Neuronal stem cell (in vitro differentiated cells): ENCODE measurements around the gene CLIC3.

Source experiments
- DNase-seq: peaks from one replicate; pipeline ENCODE4 v3.0.0-alpha.2; 2013; ENCODE audit warnings: low spot score
- H2AFZ ChIP-seq: one replicate; pipeline ENCODE4 v1.6.1; 2013; ENCODE audit warnings: mild to moderate bottlenecking, low read length, inconsistent platforms
- H2AK5ac ChIP-seq: 2 replicates; pipeline ENCODE4 v1.6.1; 2013; ENCODE audit warnings: low read depth, mild to moderate bottlenecking, inconsistent platforms, low read length, moderate library complexity, mixed read lengths
- H2BK120ac ChIP-seq: 2 replicates; pipeline ENCODE4 v1.6.1; 2013; ENCODE audit warnings: low read depth, mild to moderate bottlenecking, inconsistent platforms, low read length, moderate library complexity, mixed read lengths
- H2BK12ac ChIP-seq: one replicate; pipeline ENCODE4 v1.6.1; 2013; ENCODE audit warnings: low read length, inconsistent platforms
- H2BK15ac ChIP-seq: 2 replicates; pipeline ENCODE4 v1.6.1; 2013; ENCODE audit warnings: mild to moderate bottlenecking, low read length, inconsistent platforms, mixed read lengths
- H2BK5ac ChIP-seq: one replicate; pipeline ENCODE4 v1.6.1; 2013; ENCODE audit warnings: inconsistent platforms, mild to moderate bottlenecking, low read length, moderate library complexity
- H3K14ac ChIP-seq: one replicate; pipeline ENCODE4 v1.6.1; 2013; ENCODE audit warnings: low read length, inconsistent platforms
- H3K18ac ChIP-seq: 2 replicates; pipeline ENCODE4 v1.6.1; 2013; ENCODE audit warnings: low read length, inconsistent platforms
- H3K23ac ChIP-seq: 2 replicates; pipeline ENCODE4 v1.6.1; 2013; ENCODE audit warnings: low read depth, mild to moderate bottlenecking, mixed read lengths, low read length, inconsistent platforms; ENCODE audit not compliant: poor library complexity
- H3K27ac ChIP-seq: replicated peaks from 3 replicates; pipeline ENCODE4 v1.5.1; 2013; ENCODE audit warnings: low read length, inconsistent platforms
- H3K27me3 ChIP-seq, 3 experiments: 2 replicates each; pipeline ENCODE4 v1.6.1; 2013; ENCODE audit warnings: low read length in 3 of 3, mild to moderate bottlenecking in 2 of 3, inconsistent platforms in 1 of 3, low read depth in 1 of 3, mixed read lengths in 1 of 3, moderate library complexity in 1 of 3; ENCODE audit not compliant: control insufficient read depth in 3 of 3, insufficient read depth in 3 of 3
- H3K36me3 ChIP-seq, 2 donors: replicated peaks in 1 of 2; 2 replicates each; pipeline ENCODE4 v1.6.1; 2013; ENCODE audit warnings: low read length in 2 of 2; ENCODE audit not compliant: control insufficient read depth in 2 of 2, insufficient read depth in 2 of 2
- H3K4ac ChIP-seq: 2 replicates; pipeline ENCODE4 v1.6.1; 2013; ENCODE audit warnings: inconsistent platforms, mild to moderate bottlenecking, low read length, moderate library complexity
- H3K4me1 ChIP-seq, 2 donors: 1 replicate in 1 of 2; 2 replicates in 1 of 2; pipeline ENCODE4 v1.6.1; 2013; ENCODE audit warnings: low read length in 2 of 2, low read depth in 1 of 2; ENCODE audit not compliant: control insufficient read depth in 2 of 2, insufficient read depth in 1 of 2
- H3K4me2 ChIP-seq: one replicate; pipeline ENCODE4 v1.6.1; 2013; ENCODE audit warnings: mild to moderate bottlenecking, low read length, inconsistent platforms; ENCODE audit not compliant: insufficient read depth, poor library complexity, severe bottlenecking
- H3K4me3 ChIP-seq, 2 donors: 2 replicates each; pipeline ENCODE4 v1.5.1; 2013; ENCODE audit warnings: low read length in 2 of 2, mild to moderate bottlenecking in 2 of 2, inconsistent platforms in 1 of 2, moderate library complexity in 1 of 2
- H3K79me1 ChIP-seq: one replicate; pipeline ENCODE4 v1.6.1; 2013; ENCODE audit warnings: low read depth, mild to moderate bottlenecking, inconsistent platforms, low read length, moderate library complexity
- H3K9ac ChIP-seq: one replicate; pipeline ENCODE4 v1.6.1; 2013; ENCODE audit warnings: mild to moderate bottlenecking, low read depth, low read length, inconsistent platforms; ENCODE audit not compliant: poor library complexity
- H3K9me3 ChIP-seq, 2 donors: replicated peaks in 1 of 2; 2 replicates each; pipeline versions ENCODE3 to v1.6.1; 2013; ENCODE audit warnings: low read length in 2 of 2, mild to moderate bottlenecking in 2 of 2, inconsistent platforms in 1 of 2, low read depth in 1 of 2, mixed read lengths in 1 of 2, moderate library complexity in 1 of 2; ENCODE audit not compliant: control insufficient read depth in 2 of 2, insufficient read depth in 1 of 2
- H4K8ac ChIP-seq: one replicate; pipeline ENCODE4 v1.6.1; 2013; ENCODE audit warnings: low read depth, mild to moderate bottlenecking, inconsistent platforms, low read length, moderate library complexity
- H4K91ac ChIP-seq: one replicate; pipeline ENCODE4 v1.6.1; 2013; ENCODE audit warnings: low read length, low read depth, mild to moderate bottlenecking, inconsistent platforms; ENCODE audit not compliant: poor library complexity
- WGBS, 2 donors: extraction: QIAGEN DNeasy Blood & Tissue Kit; methylation state at CpG; one replicate each; pipeline ENCODE4 v1.1.7; 2013; ENCODE audit warnings: missing lambda C conversion rate in 2 of 2, mixed read lengths in 1 of 2; ENCODE audit not compliant: insufficient read length in 2 of 2, insufficient replicate concordance in 1 of 2; ENCODE audit errors: extremely low coverage in 2 of 2; 5-methylcytosine and 5-hydroxymethylcytosine counted together

CLIC3 gene

GRCh38 chr9:136957901-136958300, 38.5 kb downstream of the CLIC3 start:
- Histone ChIP-seq H4K91ac (no peak overlapping the region), H2BK15ac (no peak overlapping the region), H3K4me1 (peaks cover 0 to 4% of the 10 kb centered on the region in 2 donors), H2BK120ac (no peak overlapping the region), H3K4me3 (no peak overlapping the region), H2BK5ac (no peak overlapping the region), H3K27me3 (peaks cover 0 to 28% (median 0%) of the 10 kb centered on the region in 3 experiments), H3K36me3 (no peaks in the 10 kb centered on the region), H3K18ac (peak overlapping the region; percentile 71), H2AK5ac (peak overlapping the region; percentile 15), H3K4me2 (no peak overlapping the region), H4K8ac (no peak overlapping the region), H3K14ac (peak overlapping the region; percentile 47), H2BK12ac (no peak overlapping the region), H2AFZ (no peak overlapping the region), H3K79me1 (peaks cover 3% of the 10 kb centered on the region), H3K4ac (no peak overlapping the region), H3K9me3 (peaks cover 0 to 1% of the 10 kb centered on the region in 2 donors), H3K9ac (no peak overlapping the region), H3K23ac (no peak overlapping the region), H3K27ac (no peak overlapping the region)
- no peak for DNase-seq
- WGBS, 2 donors = no CpG with 5 or more reads among the region's 6 CpGs

GRCh38 chr9:136957461-136957860, 38.9 kb downstream of the CLIC3 start:
- H2AFZ ChIP-seq = no peak overlapping the region
- no peak overlapping the region for H3K4me2 ChIP-seq
- H3K14ac ChIP-seq = no peak overlapping the region
- no peak overlapping the region for H3K4me3 ChIP-seq
- no peak overlapping the region for H3K4ac ChIP-seq
- H3K79me1 ChIP-seq = peaks cover 3% of the 10 kb centered on the region
- H3K27me3 ChIP-seq = peaks cover 0 to 24% (median 0%) of the 10 kb centered on the region in 3 experiments
- whole genome bisulfite sequencing, 2 donors = 100% methylated on average over 1 of the region's 1 CpG; no CpG with 5 or more reads in 1 of the 2 donors
- DNase-seq = no peak
- H3K4me1 ChIP-seq = peaks cover under 1 to 3% of the 10 kb centered on the region in 2 donors
- no peak overlapping the region for H3K23ac ChIP-seq
- no peak overlapping the region for H3K9ac ChIP-seq
- H3K18ac ChIP-seq = no peak overlapping the region
- no peak overlapping the region for H4K8ac ChIP-seq
- no peak overlapping the region for H2BK120ac ChIP-seq
- no peak overlapping the region for H2BK5ac ChIP-seq
- no peak overlapping the region for H3K27ac ChIP-seq
- H3K36me3 ChIP-seq = no peaks in the 10 kb centered on the region
- H2BK15ac ChIP-seq = no peak overlapping the region
- no peak overlapping the region for H2BK12ac ChIP-seq
- H3K9me3 ChIP-seq = no peaks in the 10 kb centered on the region
- no peak overlapping the region for H2AK5ac ChIP-seq
- H4K91ac ChIP-seq = no peak overlapping the region

GRCh38 chr9:136956604-136957003, 39.8 kb downstream of the CLIC3 start:
- H4K91ac ChIP-seq = peak overlapping the region; percentile 1
- H3K4me3 ChIP-seq = no peak overlapping the region
- H2AK5ac ChIP-seq = no peak overlapping the region
- H3K9me3 ChIP-seq = no peaks in the 10 kb centered on the region
- no peak overlapping the region for H3K4ac ChIP-seq
- WGBS, 2 donors = 100% methylated on average over 1 to 2 of the region's 4 CpGs
- H3K27me3 ChIP-seq = peaks cover 0 to 24% (median 0%) of the 10 kb centered on the region in 3 experiments
- no peak overlapping the region for H3K18ac ChIP-seq
- H2AFZ ChIP-seq = no peak overlapping the region
- H3K4me2 ChIP-seq = no peak overlapping the region
- H2BK120ac ChIP-seq = no peak overlapping the region
- no peaks in the 10 kb centered on the region for H3K36me3 ChIP-seq
- no peak overlapping the region for H2BK5ac ChIP-seq
- no peak overlapping the region for H3K9ac ChIP-seq
- H3K14ac ChIP-seq = no peak overlapping the region
- no peak overlapping the region for H2BK15ac ChIP-seq
- peaks cover 3 to 6% of the 10 kb centered on the region in 2 donors for H3K4me1 ChIP-seq
- DNase-seq = no peak
- H3K79me1 ChIP-seq = peaks cover 3% of the 10 kb centered on the region
- H4K8ac ChIP-seq = no peak overlapping the region
- H2BK12ac ChIP-seq = no peak overlapping the region
- no peak overlapping the region for H3K23ac ChIP-seq
- no peak overlapping the region for H3K27ac ChIP-seq

- Histone ChIP-seq H2BK5ac (peak overlapping the region; percentile 39), H3K4me2 (no peak overlapping the region), H3K36me3 (no peaks in the 10 kb centered on the region), H3K27me3 (peaks cover 0 to 21% (median 0%) of the 10 kb centered on the region in 3 experiments), H3K9me3 (no peaks in the 10 kb centered on the region), H3K23ac (no peak overlapping the region), H4K8ac (no peak overlapping the region), H2BK15ac (peak overlapping the region; percentile 0), H3K9ac (peak overlapping the region; percentile 21), H3K4me1 (peaks cover 4 to 6% of the 10 kb centered on the region in 2 donors), H3K79me1 (peaks cover 3% of the 10 kb centered on the region), H3K4ac (peak overlapping the region; percentile 76), H2AK5ac (peak overlapping the region; percentile 94), H2BK12ac (no peak overlapping the region), H2BK120ac (no peak overlapping the region), H4K91ac (no peak overlapping the region), H3K14ac (peak overlapping the region; percentile 56), H3K27ac (no peak overlapping the region), H2AFZ (no peak overlapping the region), H3K4me3 (no peak overlapping the region), H3K18ac (peak overlapping the region; percentile 57)
- no CpG with 5 or more reads among the region's 9 CpGs for WGBS, 2 donors
- DNase-seq = no peak
Observed at GRCh38 chr9:136955943-136956335, 40.4 kb downstream of the CLIC3 start.
